Fibroblast of lung (primary cell): ENCODE measurements around the gene REL. TPM values are rescaled to one million over a fixed set of nuclear protein-coding genes. Genes with fewer than 3 reads are reported as not detected.

Source experiments
- DNase-seq, 2 donors: peaks; one replicate each; pipeline versions ENCODE4 v3.0.0 to v3.0.0-alpha.2; 2010; ENCODE audit warnings: low read depth in 2 of 2
- H2AFZ ChIP-seq: 2 replicates; pipeline ENCODE4 v1.5.1; 2012; ENCODE audit warnings: low read length, control low read depth, inconsistent platforms
- H3K27ac ChIP-seq: 2 replicates; pipeline ENCODE4 v1.5.1; 2011; ENCODE audit warnings: low read length, control low read depth; ENCODE audit not compliant: insufficient read depth
- H3K27me3 ChIP-seq: 2 replicates; pipeline ENCODE4 v1.5.1; 2011; ENCODE audit warnings: mild to moderate bottlenecking, low read length; ENCODE audit not compliant: control insufficient read depth, insufficient read depth
- H3K36me3 ChIP-seq: 2 replicates; pipeline ENCODE4 v1.5.1; 2011; ENCODE audit warnings: low read length; ENCODE audit not compliant: control insufficient read depth, insufficient read depth
- H3K4me1 ChIP-seq: 2 replicates; pipeline ENCODE4 v1.5.1; 2011; ENCODE audit warnings: low read length; ENCODE audit not compliant: control insufficient read depth, insufficient read depth; ENCODE audit errors: extremely low read depth
- H3K4me2 ChIP-seq: 2 replicates; pipeline ENCODE4 v1.5.1; 2011; ENCODE audit warnings: low read length, control low read depth; ENCODE audit not compliant: insufficient read depth; ENCODE audit errors: extremely low read depth
- H3K4me3 ChIP-seq, 4 experiments: fragments of 200-600 bp in 1 of 4; sonication (generic) in 1 of 4; replicated peaks in 1 of 4; 2 replicates each; pipeline ENCODE4 v1.5.1; 2011 to 2016; ENCODE audit warnings: low read length in 4 of 4, low read depth in 3 of 4, mild to moderate bottlenecking in 3 of 4, control low read depth in 2 of 4, inconsistent platforms in 1 of 4, mixed read lengths in 1 of 4; ENCODE audit not compliant: insufficient read depth in 1 of 4; ENCODE audit errors: control extremely low read depth in 1 of 4
- H3K79me2 ChIP-seq: 2 replicates; pipeline ENCODE4 v1.5.1; 2012; ENCODE audit warnings: mild to moderate bottlenecking, low read length, inconsistent platforms; ENCODE audit not compliant: control insufficient read depth, insufficient read depth
- H3K9ac ChIP-seq: 2 replicates; pipeline ENCODE4 v1.5.1; 2011; ENCODE audit warnings: mild to moderate bottlenecking, low read length, control low read depth; ENCODE audit not compliant: insufficient read depth
- H3K9me3 ChIP-seq: 2 replicates; pipeline ENCODE4 v1.5.1; 2012; ENCODE audit warnings: low read depth, low read length; ENCODE audit not compliant: control insufficient read depth, insufficient read depth
- H4K20me1 ChIP-seq: 2 replicates; pipeline ENCODE4 v1.5.1; 2011; ENCODE audit warnings: low read length; ENCODE audit not compliant: control insufficient read depth, insufficient read depth; ENCODE audit errors: extremely low read depth
- CTCF ChIP-seq, 2 donors: IDR thresholded peaks in 1 of 2; conservative IDR thresholded peaks in 1 of 2; 1 replicate in 1 of 2; 2 replicates in 1 of 2; pipeline ENCODE4 v1.5.1; 2011 to 2012; ENCODE audit warnings: low read length in 2 of 2, control low read depth in 1 of 2, inconsistent platforms in 1 of 2, low read depth in 1 of 2, mild to moderate bottlenecking in 1 of 2
- EZH2 ChIP-seq: IDR thresholded peaks from 2 replicates; pipeline ENCODE4 v1.5.1; 2012; ENCODE audit warnings: low read length, control low read depth, mild to moderate bottlenecking; ENCODE audit errors: missing control alignments
- polyA plus RNA-seq, 2 donors: library from polyadenylated mRNA; depleted of rRNA in 1 of 2; stranded (reverse) in 1 of 2; unstranded in 1 of 2; fragments of >200 nt; gene quantifications; 2 replicates each; pipeline ENCODE4 v1.2.1, GENCODE V29; 2011 to 2012; ENCODE audit warnings: missing spikeins in 1 of 2
- total RNA-seq: library from RNA; depleted of rRNA; stranded (reverse); fragments of >200 nt; gene quantifications from 2 replicates; pipeline ENCODE4 v1.2.1, GENCODE V29; 2014

REL gene
- total and polyA plus RNA-seq, 2 donors (not counting 1 experiment from before 2014, with no cell fraction given), result 2.0 to 2.8 TPM

- TF ChIP-seq CTCF (conservative IDR thresholded peaks at IDR 0.05 in 1 of 2, IDR thresholded peaks at IDR 0.05 in 1 of 2; ENCODE audit: low read depth in 1 of 2, low read length in 2 of 2) (no peak), EZH2 (no peak)
- Histone ChIP-seq H3K27ac (no peak overlapping the region), H3K4me3 (no peak overlapping the region), H3K79me2 (no peaks in the 10 kb centered on the region), H3K27me3 (no peaks in the 10 kb centered on the region), H4K20me1 (no peaks in the 10 kb centered on the region), H3K4me2 (no peak overlapping the region), H3K9ac (no peak overlapping the region), H3K4me1 (no peaks in the 10 kb centered on the region), H3K9me3 (no peaks in the 10 kb centered on the region), H2AFZ (no peak overlapping the region), H3K36me3 (no peaks in the 10 kb centered on the region)
- DNase-seq, result no peak
Measured at GRCh38 chr2:60843006-60843405, 38.4 kb upstream of the REL start.

GRCh38 chr2:60844105-60844504, 37.3 kb upstream of the REL start:
- H3K4me1 ChIP-seq, result no peaks in the 10 kb centered on the region
- H3K36me3 ChIP-seq, result no peaks in the 10 kb centered on the region
- no peaks in the 10 kb centered on the region for H3K27me3 ChIP-seq
- TF ChIP-seq EZH2 (no peak), CTCF (conservative IDR thresholded peaks at IDR 0.05 in 1 of 2, IDR thresholded peaks at IDR 0.05 in 1 of 2; ENCODE audit: low read depth in 1 of 2, low read length in 2 of 2) (no peak)
- no peak overlapping the region for H3K9ac ChIP-seq
- no peak for DNase-seq
- H3K79me2 ChIP-seq, result no peaks in the 10 kb centered on the region
- no peak overlapping the region for H3K4me2 ChIP-seq
- H3K27ac ChIP-seq, result no peak overlapping the region
- H3K9me3 ChIP-seq, result no peaks in the 10 kb centered on the region
- H4K20me1 ChIP-seq, result no peaks in the 10 kb centered on the region
- no peak overlapping the region for H2AFZ ChIP-seq
- H3K4me3 ChIP-seq, result no peak overlapping the region

- no peak overlapping the region for H3K9ac ChIP-seq
- H3K27me3 ChIP-seq, result no peaks in the 10 kb centered on the region
- TF ChIP-seq EZH2 (no peak), CTCF (conservative IDR thresholded peaks at IDR 0.05 in 1 of 2, IDR thresholded peaks at IDR 0.05 in 1 of 2; ENCODE audit: low read depth in 1 of 2, low read length in 2 of 2) (no peak)
- no peaks in the 10 kb centered on the region for H3K4me1 ChIP-seq
- H2AFZ ChIP-seq, result no peak overlapping the region
- H3K79me2 ChIP-seq, result no peaks in the 10 kb centered on the region
- no peaks in the 10 kb centered on the region for H3K36me3 ChIP-seq
- no peaks in the 10 kb centered on the region for H4K20me1 ChIP-seq
- H3K27ac ChIP-seq, result no peak overlapping the region
- H3K4me2 ChIP-seq, result no peak overlapping the region
- H3K4me3 ChIP-seq, result no peak overlapping the region
- H3K9me3 ChIP-seq, result no peaks in the 10 kb centered on the region
- DNase-seq, result no peak
Measured at GRCh38 chr2:60847854-60848253, 33.5 kb upstream of the REL start.
